ENCODE data around the gene PABPN1L. TPM values are rescaled to one million over a fixed set of nuclear protein-coding genes. Genes with fewer than 3 reads are reported as not detected.

PABPN1L gene
- total RNA-seq, 2 donors from 2014 or later: not detected

GRCh38 chr16:88820385-88821025 is 46.0 kb downstream of the PABPN1L start:
- no peak for DNase-seq

GRCh38 chr16:88819126-88819525 is 47.3 kb downstream of the PABPN1L start:
- intact Hi-C loops (cut with DNase I): no loop called here

More at GRCh38 chr16:88820385-88821025, 46.0 kb downstream of the PABPN1L start:
- intact Hi-C loops (cut with DNase I): no loop called here
- Histone ChIP-seq H3K9me3 (no peaks in the 10 kb centered on the region), H3K27ac (no peak overlapping the region), H3K36me3 (no peaks in the 10 kb centered on the region), H3K27me3 (no peaks in the 10 kb centered on the region), H3K4me1 (no peaks in the 10 kb centered on the region), H3K9ac (ENCODE audit: low read depth in 2 of 2, low read length in 2 of 2) (no peak overlapping the region), H3K4me3 (no peak overlapping the region)
- TF ChIP-seq CTCF (IDR thresholded peaks at IDR 0.05): no peak

GRCh38 chr16:88818575-88818874 is 47.9 kb downstream of the PABPN1L start:
- Histone ChIP-seq H3K9me3 (no peaks in the 10 kb centered on the region), H3K4me3 (no peak overlapping the region), H3K9ac (ENCODE audit: low read depth in 2 of 2, low read length in 2 of 2) (no peak overlapping the region), H3K4me1 (no peaks in the 10 kb centered on the region), H3K27me3 (no peaks in the 10 kb centered on the region), H3K27ac (no peak overlapping the region), H3K36me3 (no peaks in the 10 kb centered on the region)
- intact Hi-C loops (cut with DNase I): no loop called here
- no peak for TF ChIP-seq CTCF (IDR thresholded peaks at IDR 0.05)
- no peak for DNase-seq

More at GRCh38 chr16:88819126-88819525, 47.3 kb downstream of the PABPN1L start:
- Histone ChIP-seq H3K9ac (ENCODE audit: low read depth in 2 of 2, low read length in 2 of 2) (no peak overlapping the region), H3K4me1 (no peaks in the 10 kb centered on the region), H3K27ac (no peak overlapping the region), H3K27me3 (no peaks in the 10 kb centered on the region), H3K36me3 (no peaks in the 10 kb centered on the region), H3K4me3 (no peak overlapping the region), H3K9me3 (no peaks in the 10 kb centered on the region)
- no peak for TF ChIP-seq CTCF (IDR thresholded peaks at IDR 0.05)
- no peak for DNase-seq

- H3K27me3 ChIP-seq: no peaks in the 10 kb centered on the region
- DNase-seq: no peak
- intact Hi-C loops (cut with DNase I): no loop called here
- no peaks in the 10 kb centered on the region for H3K36me3 ChIP-seq
- no peaks in the 10 kb centered on the region for H3K9me3 ChIP-seq
- H3K4me1 ChIP-seq: no peaks in the 10 kb centered on the region
- no peak overlapping the region for H3K4me3 ChIP-seq
- no peak for TF ChIP-seq CTCF (IDR thresholded peaks at IDR 0.05)
- H3K27ac ChIP-seq: no peak overlapping the region
- H3K9ac ChIP-seq (ENCODE audit: low read depth in 2 of 2, low read length in 2 of 2): no peak overlapping the region
These were observed 48.5 kb downstream of the PABPN1L start for GRCh38 chr16:88817785-88818574.

- no peaks in the 10 kb centered on the region for H3K9me3 ChIP-seq
- H3K27ac ChIP-seq: no peak overlapping the region
- TF ChIP-seq CTCF (IDR thresholded peaks at IDR 0.05): no peak
- DNase-seq: no peak
- no peaks in the 10 kb centered on the region for H3K36me3 ChIP-seq
- H3K27me3 ChIP-seq: no peaks in the 10 kb centered on the region
- no peak overlapping the region for H3K4me3 ChIP-seq
- intact Hi-C loops (cut with DNase I): no loop called here
- H3K9ac ChIP-seq (ENCODE audit: low read depth in 2 of 2, low read length in 2 of 2): no peak overlapping the region
- no peaks in the 10 kb centered on the region for H3K4me1 ChIP-seq
These were observed 49.5 kb downstream of the PABPN1L start for GRCh38 chr16:88816736-88817535.

Measured in colonic mucosa (tissue), 4 donors.